Heart right ventricle (tissue), 16 donors: ENCODE data around the gene MIR17HG. TPM values are rescaled to one million over a fixed set of nuclear protein-coding genes. Genes with fewer than 3 reads are reported as not detected.

ENCODE experiments used
- ATAC-seq, 8 donors: fragments of 200-7000 bp; cut with Tn5 transposase; one replicate each; pipeline ENCODE4 v1.9.1; 2020; ENCODE audit warnings: mild to moderate bottlenecking in 8 of 8, moderate library complexity in 8 of 8, moderate number of reproducible peaks in 1 of 8
- DNase-seq, 2 donors: peaks; one replicate each; pipeline ENCODE4 v3.0.0-alpha.2; 2020
- H3K27ac ChIP-seq, 10 donors: fragments of 200-600 bp; sonication (generic) in 2 of 10; one replicate each; pipeline versions ENCODE4 v1.5.0 to v1.8.0; 2020 to 2022; ENCODE audit warnings: mild to moderate bottlenecking in 3 of 10
- H3K27me3 ChIP-seq, 7 donors: fragments of 200-600 bp; one replicate each; pipeline ENCODE4 v1.8.0; 2021 to 2022; ENCODE audit warnings: mild to moderate bottlenecking in 2 of 7
- H3K36me3 ChIP-seq, 9 donors: fragments of 200-600 bp; sonication (generic) in 1 of 9; one replicate each; pipeline versions ENCODE4 v1.5.0 to v1.8.0; 2020 to 2022; ENCODE audit warnings: mild to moderate bottlenecking in 2 of 9
- H3K4me1 ChIP-seq, 9 donors: fragments of 200-600 bp; sonication (generic) in 1 of 9; one replicate each; pipeline versions ENCODE4 v1.5.0 to v1.8.0; 2020 to 2022; ENCODE audit warnings: mild to moderate bottlenecking in 4 of 9
- H3K4me3 ChIP-seq, 10 donors: fragments of 200-600 bp; sonication (generic) in 2 of 10; one replicate each; pipeline versions ENCODE4 v1.5.0 to v1.8.0; 2020 to 2022; ENCODE audit warnings: mild to moderate bottlenecking in 7 of 10, moderate library complexity in 2 of 10
- H3K9me3 ChIP-seq, 11 donors: fragments of 200-600 bp in 10 of 11; sonication (generic) in 2 of 11; one replicate each; pipeline versions ENCODE4 v1.5.0 to v1.8.0; 2013 to 2022; ENCODE audit warnings: mild to moderate bottlenecking in 2 of 11, control low read depth in 1 of 11, moderate library complexity in 1 of 11
- WGBS, 2 donors: extraction: QIAGEN DNeasy Blood & Tissue Kit; methylation state at CpG; one replicate each; pipeline ENCODE4 v1.1.7; 2013; ENCODE audit warnings: inconsistent platforms in 1 of 2; 5-methylcytosine and 5-hydroxymethylcytosine counted together
- intact Hi-C, 10 donors: fragments of 100-400 bp; cut with DNase I; formaldehyde crosslinking; loops; one replicate each; pipeline versions ENCODE4 v1.11.1 to v1.14.2; 2022
- polyA plus RNA-seq, 2 donors: library from polyadenylated mRNA; stranded (reverse); fragments of 200-250 nt; gene quantifications; one replicate each; pipeline ENCODE4 v1.2.3, GENCODE V29; 2013
- total RNA-seq, 10 donors: library from RNA; stranded (reverse); fragmentation: NEBNext Ultra II Directional in 3 of 10; extraction: Animal tissue kit (Norgen Biotek cat#: 25700) in 3 of 10; gene quantifications; one replicate each; pipeline versions ENCODE4 v1.2.1 to v1.2.4, GENCODE V29; 2021 to 2023
- TF ChIP-seq, protein P1 (sequence below), 9 donors: fragments of 200-600 bp; sonication (generic) in 2 of 9; IDR thresholded peaks; one replicate each; pipeline versions ENCODE4 v1.5.0 to v1.8.0; 2021 to 2022; ENCODE audit warnings: antibody characterized with exemption in 9 of 9, mild to moderate bottlenecking in 5 of 9, moderate library complexity in 1 of 9
- donor health status: Arrhythmogenic right ventricular cardiomyopathy.
- donor health status: ischemic (EF 13 %, LVEDD 7.1; RV severe dilation, severe dysfunction).
- donor health status: healthy with polysubstance abuse.
- donor health status: DM: no; HTN: yes; CAD: no.
- donor health status: DM: no; HTN: no; CAD: no.
- donor health status: ischemic (EF 25% LVEDD 6.9; RV normal size, moderate dysfunction).
- donor health status: ischemic (EF 25% LVEDD 5.7; RV mildly dilated, moderate dysfunction).
- donor health status: healthy.
- donor health status: DM: yes; HTN: yes; CAD: no.
- donor health status: Ischemic cardiomyopathy.
- donor health status: ischemic (EF 35%, LVEDD 5.7; RV mildly dilated, moderate dysfunction).
- donor health status: nonischemic (EF 11% LVEDD 7.7; RV severe dilation, severe dysfunction).
- donor health status: DM: yes; HTN: yes; CAD: no.
- donor health status: PGD.
- donor health status: ischemic (EF 29% LVEDD 5.4; RV normal size, mild dysfunction).
- donor health status: nonischemic (EF 23%, LVEDD 6.1; RV moderate dilation, normal function).

Gene MIR17HG
- total and polyA plus RNA-seq, 12 donors: 0.41 to 5.0 (median 1.1) TPM

DNA sequence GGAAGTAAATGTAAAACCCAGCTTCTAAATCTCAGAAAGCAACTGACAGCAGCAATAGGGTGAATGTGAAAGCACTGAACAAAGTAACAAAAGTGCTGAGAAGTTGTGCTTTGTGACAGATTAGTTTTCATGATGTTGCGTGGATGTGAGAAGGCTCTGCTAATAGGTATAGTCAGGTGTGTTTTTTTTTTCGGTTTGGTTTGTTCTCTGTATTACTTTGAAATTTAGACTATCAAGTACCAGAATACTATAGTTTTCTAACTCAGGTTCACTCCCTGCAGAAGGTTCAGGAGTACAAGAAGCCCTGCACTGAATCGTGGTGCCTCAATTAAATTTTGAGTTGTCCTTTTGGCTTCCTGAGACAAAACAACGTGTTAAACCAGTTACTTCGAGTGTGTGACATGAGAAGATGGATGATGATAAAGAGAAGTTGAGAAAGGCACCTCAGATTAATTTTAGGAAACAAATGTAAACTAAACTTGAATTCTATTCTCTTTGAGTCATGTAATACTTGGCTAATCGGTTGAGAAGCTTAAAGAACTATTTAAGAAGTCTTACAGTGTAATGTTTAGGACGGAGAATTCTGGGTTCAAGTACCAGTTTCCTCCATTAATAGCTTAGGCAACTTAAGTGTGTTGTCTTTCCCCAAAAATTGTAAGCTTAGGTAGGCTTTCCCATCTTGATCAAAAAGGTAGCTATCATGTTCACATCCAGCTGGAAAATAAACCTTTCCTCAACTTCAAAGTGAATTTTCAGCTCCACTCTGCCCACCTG is 10.3 kb downstream of the MIR17HG start:
- TF ChIP-seq, protein P1, sequence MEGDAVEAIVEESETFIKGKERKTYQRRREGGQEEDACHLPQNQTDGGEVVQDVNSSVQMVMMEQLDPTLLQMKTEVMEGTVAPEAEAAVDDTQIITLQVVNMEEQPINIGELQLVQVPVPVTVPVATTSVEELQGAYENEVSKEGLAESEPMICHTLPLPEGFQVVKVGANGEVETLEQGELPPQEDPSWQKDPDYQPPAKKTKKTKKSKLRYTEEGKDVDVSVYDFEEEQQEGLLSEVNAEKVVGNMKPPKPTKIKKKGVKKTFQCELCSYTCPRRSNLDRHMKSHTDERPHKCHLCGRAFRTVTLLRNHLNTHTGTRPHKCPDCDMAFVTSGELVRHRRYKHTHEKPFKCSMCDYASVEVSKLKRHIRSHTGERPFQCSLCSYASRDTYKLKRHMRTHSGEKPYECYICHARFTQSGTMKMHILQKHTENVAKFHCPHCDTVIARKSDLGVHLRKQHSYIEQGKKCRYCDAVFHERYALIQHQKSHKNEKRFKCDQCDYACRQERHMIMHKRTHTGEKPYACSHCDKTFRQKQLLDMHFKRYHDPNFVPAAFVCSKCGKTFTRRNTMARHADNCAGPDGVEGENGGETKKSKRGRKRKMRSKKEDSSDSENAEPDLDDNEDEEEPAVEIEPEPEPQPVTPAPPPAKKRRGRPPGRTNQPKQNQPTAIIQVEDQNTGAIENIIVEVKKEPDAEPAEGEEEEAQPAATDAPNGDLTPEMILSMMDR (IDR thresholded peaks at IDR 0.05): no peak
- H3K4me3 ChIP-seq: no peak overlapping the region
- no peak for ATAC-seq
- H3K36me3 ChIP-seq: peaks cover 0 to 48% (median 0%) of the 10 kb centered on the region in 9 donors
- DNase-seq: no peak
- H3K4me1 ChIP-seq: peaks cover 0 to 10% (median 6%) of the 10 kb centered on the region in 9 donors
- no peaks in the 10 kb centered on the region for H3K27me3 ChIP-seq
- no peaks in the 10 kb centered on the region for H3K9me3 ChIP-seq
- WGBS, 2 donors: 78 to 79% methylated on average over 7 of the region's 7 CpGs
- intact Hi-C loops: no loop called here
- no peak overlapping the region for H3K27ac ChIP-seq

GRCh38 chr13:91358387-91358782 is 10.9 kb downstream of the MIR17HG start:
- intact Hi-C loops: no loop called here
- Histone ChIP-seq H3K4me1 (peaks cover 0 to 8% (median 4%) of the 10 kb centered on the region in 9 donors), H3K27ac (no peak overlapping the region), H3K27me3 (no peaks in the 10 kb centered on the region), H3K36me3 (peaks cover 0 to 43% (median 0%) of the 10 kb centered on the region in 9 donors), H3K4me3 (no peak overlapping the region), H3K9me3 (no peaks in the 10 kb centered on the region)
- ATAC-seq: peak in 1 of 8 donors; percentile 29
- DNase-seq: no peak
- TF ChIP-seq, protein P1 (IDR thresholded peaks at IDR 0.05): no peak
- 63 to 75% methylated on average over 2 of the region's 2 CpGs for WGBS, 2 donors

- WGBS, 2 donors: 88 to 89% methylated on average over 4 of the region's 4 CpGs
- peaks cover 0 to 35% (median 0%) of the 10 kb centered on the region in 9 donors for H3K36me3 ChIP-seq
- TF ChIP-seq, protein P1 (IDR thresholded peaks at IDR 0.05): no peak
- intact Hi-C loops: no loop called here
- H3K27ac ChIP-seq: no peak overlapping the region
- H3K4me3 ChIP-seq: no peak overlapping the region
- no peaks in the 10 kb centered on the region for H3K9me3 ChIP-seq
- H3K4me1 ChIP-seq: peaks cover 0 to 1% (median 0%) of the 10 kb centered on the region in 9 donors
- ATAC-seq (no peak), DNase-seq (no peak)
- H3K27me3 ChIP-seq: no peaks in the 10 kb centered on the region
Observed at GRCh38 chr13:91359111-91359510, 11.6 kb downstream of the MIR17HG start.

GRCh38 chr13:91359631-91360030 is 12.1 kb downstream of the MIR17HG start:
- no peak overlapping the region for H3K27ac ChIP-seq
- H3K36me3 ChIP-seq: peaks cover 0 to 30% (median 0%) of the 10 kb centered on the region in 9 donors
- WGBS, 2 donors: 74 to 77% methylated on average over 3 of the region's 3 CpGs
- no peak for DNase-seq
- H3K4me3 ChIP-seq: no peak overlapping the region
- H3K27me3 ChIP-seq: no peaks in the 10 kb centered on the region
- H3K9me3 ChIP-seq: no peaks in the 10 kb centered on the region
- TF ChIP-seq, protein P1 (IDR thresholded peaks at IDR 0.05): no peak
- no peak for ATAC-seq
- H3K4me1 ChIP-seq: no peaks in the 10 kb centered on the region
- intact Hi-C loops: no loop called here
